HG03460 (cell line): ENCODE data around the gene FAM216A.

Experiments used
- ATAC-seq: cut with Tn5 transposase; IDR thresholded peaks from one replicate; pipeline ENCODE4 v1.9.1; 2021; ENCODE audit not compliant: unreplicated experiment

FAM216A gene

GRCh38 chr12:110537605-110538409, 69.2 kb downstream of the FAM216A start:
- no peak for ATAC-seq

GRCh38 chr12:110538869-110539622, 70.4 kb downstream of the FAM216A start:
- ATAC-seq: no peak
